HG02623 (cell line): Measurements from ENCODE around the gene RRAGD.

ENCODE experiments used
- ATAC-seq: cut with Tn5 transposase; IDR thresholded peaks from one replicate; pipeline ENCODE4 v1.9.1; 2021; ENCODE audit warnings: moderate library complexity; ENCODE audit not compliant: unreplicated experiment

RRAGD gene

DNA sequence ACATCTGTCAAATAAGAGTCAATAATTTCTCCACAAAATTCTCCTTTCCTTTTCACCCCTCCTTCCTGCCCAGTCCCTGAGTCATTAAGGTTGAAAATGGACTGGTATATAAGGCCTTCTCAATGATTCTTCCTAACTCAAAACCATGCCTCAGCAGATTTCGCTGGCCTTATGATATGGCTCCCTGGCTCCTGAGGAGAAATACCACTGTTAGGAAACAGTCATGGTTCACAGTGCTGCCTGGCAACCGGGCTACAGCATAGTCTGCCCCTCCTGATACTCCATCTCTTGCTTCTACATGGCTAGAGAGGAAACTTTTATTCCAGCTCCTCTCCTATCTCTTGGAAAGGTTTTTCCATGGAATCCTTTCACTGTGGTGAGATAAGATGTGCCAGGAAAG lies 64.2 kb downstream of the RRAGD start:
- no peak for ATAC-seq

DNA sequence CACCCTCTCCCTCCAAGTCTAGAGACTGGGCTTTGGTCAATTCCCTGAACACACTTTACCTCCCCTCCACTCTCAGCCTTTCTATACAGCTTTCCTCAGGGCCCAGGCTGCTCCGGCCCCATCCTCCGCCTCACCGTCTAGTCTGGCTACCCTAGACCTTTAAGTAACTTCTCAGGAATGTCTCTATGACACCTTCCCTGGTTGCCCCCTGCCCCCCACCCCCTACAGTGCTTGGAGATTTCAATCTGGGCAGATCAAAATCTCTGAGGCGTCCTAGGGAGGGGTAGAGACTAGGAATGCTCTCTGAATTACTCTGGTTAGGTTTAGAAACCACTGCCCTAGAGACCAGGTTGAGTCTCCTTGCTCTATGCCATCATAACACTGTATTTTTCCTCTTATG lies 65.6 kb downstream of the RRAGD start:
- ATAC-seq: no peak

DNA sequence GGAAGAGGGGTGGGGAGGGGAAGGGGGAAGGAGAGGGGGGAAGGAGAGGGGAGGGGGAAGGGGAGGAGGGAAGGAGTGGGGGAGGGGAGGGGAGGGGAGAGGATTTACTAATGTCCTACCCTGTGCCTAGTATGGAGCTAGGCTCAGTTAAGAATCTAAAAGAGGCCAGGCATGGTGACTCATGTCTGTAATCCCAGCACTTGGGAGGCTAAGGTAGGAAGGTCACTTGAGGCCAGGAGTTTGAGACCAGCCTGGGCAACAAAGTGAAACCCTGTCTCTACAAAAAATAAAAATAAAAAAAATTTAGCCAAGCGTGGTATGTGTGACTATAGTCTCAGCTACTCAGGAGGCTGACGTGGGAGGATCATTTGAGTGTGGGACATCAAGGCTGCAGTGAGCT lies 72.5 kb downstream of the RRAGD start:
- no peak for ATAC-seq

DNA sequence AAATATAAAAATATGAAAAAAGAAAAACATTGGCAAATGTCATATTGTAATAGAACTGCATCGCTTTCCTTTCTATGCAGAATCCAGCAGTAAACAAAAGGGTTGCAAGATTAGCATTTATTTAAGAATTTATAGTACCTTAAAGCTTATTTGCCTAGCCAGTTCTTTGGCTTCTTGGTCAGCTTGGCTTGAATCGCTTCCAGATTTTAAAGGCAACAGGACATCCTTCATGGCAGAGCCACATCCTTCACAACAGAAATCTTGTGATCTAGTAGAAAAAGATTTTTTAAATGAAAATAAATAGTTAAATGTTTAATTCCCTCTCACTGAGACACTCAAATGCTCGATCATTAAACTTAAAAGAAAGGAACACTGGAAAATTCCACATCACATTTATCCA lies 76.9 kb downstream of the RRAGD start:
- ATAC-seq: no peak

DNA sequence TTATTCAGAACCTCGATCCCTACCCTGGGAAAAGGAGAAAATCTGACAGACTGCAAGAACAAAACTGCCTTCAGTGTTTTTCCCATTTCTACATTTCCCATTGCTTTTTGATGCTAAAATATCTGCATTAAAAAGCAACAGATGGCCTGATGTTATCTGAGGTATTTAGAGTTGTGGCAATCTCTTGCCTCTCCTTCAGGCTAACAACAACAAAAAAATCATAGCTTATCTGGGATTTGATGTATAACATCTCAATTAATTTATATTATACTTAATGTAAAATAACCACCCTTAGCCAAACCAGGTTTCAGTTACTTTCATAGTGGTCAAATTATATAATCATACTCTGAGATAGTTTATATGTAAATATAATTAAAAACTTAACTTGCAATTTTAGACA lies 81.2 kb downstream of the RRAGD start:
- no peak for ATAC-seq

DNA sequence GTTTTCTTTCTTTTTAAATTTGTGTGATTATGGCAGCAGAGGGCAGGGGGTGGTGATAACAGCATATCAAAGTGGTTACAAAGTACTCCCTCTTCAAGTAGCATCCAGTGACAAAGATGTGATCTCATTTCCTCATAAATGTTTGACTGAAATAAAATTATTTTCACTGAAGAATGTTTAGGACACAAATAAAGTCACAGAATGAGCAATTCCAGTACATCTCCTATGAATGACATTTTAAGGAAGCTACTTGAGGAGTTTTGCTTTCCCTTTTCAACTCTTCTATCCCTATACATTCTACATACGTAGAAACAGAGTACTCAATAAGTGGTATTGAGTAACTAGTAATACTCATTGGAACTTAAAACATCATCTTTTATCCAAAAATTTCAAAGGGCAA lies 83.1 kb downstream of the RRAGD start:
- ATAC-seq: no peak

DNA sequence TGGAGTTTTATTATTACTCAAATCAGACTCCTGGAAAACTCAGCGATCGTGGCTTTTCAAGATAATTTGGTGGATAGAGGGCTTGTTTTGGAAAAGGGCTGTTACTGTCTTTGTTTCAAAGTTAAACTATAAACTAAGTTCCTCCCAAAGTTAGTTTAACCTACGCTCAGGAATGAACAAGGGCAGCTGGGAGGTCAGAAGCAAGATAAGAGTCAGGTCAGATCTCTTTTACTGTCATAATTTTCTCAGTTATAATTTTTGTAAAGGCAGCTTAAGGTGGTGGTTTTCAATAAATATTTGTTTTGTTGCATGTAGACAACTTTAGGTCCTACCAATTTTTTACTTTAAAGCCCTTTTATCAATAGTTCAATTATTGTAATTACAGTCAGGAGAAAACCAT lies 87.8 kb downstream of the RRAGD start:
- no peak for ATAC-seq

DNA sequence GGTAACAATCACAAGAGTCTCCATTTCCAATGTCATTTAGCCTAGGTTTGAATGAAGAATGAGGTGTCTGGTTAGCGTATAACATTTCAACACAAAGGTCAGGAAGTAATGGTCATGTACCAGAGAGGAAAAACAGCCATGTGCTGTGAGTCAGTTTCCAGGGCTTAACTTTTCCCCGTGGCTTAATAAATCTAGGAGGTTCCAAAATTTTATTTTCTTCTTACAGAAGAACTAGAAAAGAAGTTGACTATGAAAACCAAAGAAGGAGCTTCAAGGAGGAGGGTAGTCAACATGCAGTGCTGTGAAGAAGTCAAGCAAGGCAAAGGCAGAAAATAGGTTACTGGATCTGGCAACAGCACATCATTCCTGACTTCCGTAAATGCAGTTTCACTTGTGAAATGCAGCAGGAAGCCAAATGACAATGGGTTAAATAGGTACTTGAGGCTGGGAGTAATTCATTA lies 88.5 kb downstream of the RRAGD start:
- ATAC-seq: no peak

DNA sequence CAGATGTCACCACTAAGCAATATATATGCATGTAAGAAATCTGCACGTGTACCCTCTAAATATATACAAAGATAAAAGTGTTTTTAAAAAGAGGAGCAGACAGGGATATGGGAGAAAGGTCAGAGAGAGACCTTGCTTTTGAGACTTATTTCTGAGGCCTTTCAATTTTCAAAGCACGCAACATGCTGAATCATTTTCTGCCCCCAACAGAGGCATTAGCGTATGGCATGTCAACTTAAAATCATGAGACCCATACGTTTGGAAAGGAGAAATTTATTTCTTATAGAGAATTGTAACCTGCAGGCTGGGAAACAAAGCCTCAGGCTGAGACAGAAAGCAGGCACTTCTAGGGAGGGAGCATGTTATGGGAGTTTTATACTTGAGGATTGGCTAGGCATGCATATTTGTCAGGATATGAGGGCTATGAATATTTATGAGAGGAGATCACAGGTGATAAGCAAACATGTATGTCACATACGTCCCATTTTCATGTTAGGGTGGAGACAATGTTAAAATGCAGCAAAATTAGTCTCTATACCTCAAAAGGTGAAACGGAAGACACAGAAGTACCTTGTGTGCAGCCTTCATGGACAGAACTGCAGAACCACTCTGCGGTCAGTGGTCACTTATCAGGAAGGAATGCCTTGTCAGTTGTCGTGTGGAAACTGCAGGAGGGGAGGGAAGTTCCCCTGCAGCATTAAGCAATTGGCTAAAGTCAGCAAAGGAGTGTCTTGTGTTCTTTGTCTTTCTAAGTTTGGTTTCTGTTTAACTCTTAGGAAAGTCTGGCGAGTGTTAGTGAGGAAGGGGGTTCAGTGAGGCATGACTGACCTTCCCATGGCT lies 90.7 kb downstream of the RRAGD start:
- peak; percentile 48 for ATAC-seq

DNA sequence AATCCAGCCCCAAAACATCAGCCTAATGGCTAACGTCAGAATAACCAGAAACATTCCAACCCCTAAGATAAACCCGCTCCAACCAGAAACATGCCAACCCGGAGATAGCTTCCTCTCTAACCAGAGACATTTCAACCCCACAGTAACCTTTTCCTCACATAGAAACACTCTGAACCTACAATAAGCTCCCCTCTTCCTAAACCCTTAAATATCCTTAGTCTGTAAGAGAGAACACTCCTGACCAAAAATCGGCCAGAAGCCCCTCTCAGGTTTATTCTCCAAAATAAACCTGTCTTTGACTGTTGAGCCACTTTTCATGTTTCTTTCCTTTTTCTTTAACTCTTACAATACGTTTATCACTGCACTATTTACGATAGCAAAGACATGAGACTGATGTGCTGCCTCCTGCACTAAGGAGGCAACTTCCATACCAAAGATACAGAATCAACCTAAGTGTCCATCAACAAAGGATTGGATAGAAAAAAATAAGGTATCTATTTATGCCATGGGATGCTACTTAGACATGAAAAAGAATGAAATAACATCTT lies 92.0 kb downstream of the RRAGD start:
- no peak for ATAC-seq

DNA sequence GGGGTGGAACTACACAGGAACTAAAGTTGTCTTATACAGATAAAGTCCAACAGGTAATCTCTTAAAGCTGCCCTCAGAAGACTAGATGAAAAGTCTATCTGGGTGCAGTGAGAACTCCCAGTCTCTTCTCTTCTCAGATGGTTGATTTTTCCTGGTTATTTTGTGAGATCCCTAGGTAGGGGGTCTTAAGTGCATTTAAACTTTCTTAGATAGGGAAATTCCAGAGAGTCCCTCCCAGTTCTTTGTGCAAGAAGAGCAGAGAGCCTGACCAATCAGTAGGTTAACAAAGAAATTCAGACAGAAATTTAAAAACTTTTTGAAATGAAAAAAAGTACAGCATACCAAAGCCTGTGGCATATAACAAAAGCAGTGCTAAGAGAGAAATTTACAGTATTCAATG lies 95.0 kb downstream of the RRAGD start:
- no peak for ATAC-seq

DNA sequence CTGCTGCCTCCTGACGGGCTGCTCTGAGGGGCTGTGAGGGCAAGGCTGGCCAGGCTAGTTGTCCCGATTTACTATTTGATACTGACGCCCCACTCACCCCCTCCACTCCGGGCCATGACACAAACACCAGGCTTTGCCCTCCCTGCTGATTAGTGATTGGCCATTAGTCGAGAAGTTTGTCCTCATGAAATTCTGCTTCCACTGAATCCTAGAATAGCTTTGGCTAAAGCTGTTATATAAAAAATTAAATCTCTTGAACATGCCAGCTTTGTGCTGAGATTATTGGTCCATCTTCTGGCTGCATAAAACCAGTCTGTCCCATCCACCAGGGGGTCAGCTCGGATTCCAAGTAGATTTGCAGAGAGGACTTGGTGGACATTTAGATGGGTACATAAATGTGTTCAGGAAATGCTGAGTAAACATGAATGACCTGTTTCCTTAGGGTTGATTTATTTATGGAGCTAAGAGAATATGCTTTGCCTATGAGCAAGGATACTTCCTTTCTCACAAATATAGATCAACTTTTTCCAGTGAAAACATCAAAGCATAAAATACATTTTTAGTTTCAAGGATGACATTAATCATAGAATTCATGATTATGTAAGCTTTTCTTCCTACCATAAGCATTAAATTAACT lies 96.7 kb downstream of the RRAGD start, which contains the start of gene GABRR2:
Gene GABRR2, minus strand, starts transcription at position 51 of the 637 bp plus-strand sequence. CDS start 134 bp downstream, outside the sequence.
- no peak for ATAC-seq

DNA sequence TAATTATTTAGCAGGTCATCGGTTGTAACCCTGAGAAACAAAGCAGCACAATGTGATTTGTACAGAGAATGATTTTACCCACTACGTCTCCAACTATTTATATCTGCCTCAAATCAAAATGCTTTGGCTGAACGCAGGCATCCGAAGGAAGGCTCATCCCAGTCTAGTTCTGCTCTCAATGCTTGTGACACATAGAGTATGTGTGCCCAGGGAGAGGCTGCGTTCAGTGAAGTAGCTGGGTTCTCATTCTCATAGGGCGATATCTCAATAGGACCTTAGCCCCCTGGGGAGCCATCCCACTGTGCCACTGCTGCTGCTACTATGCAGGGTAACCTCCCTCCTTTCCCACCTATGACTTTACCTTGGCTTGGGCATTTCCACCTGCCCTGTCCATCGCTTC lies 97.4 kb downstream of the RRAGD start:
- ATAC-seq: no peak
